HG03045 (cell line): ENCODE data around the gene ACKR3.
A peak's percentile ranks its signal among the peaks of the same experiment; 100 is the strongest.

Source experiments
- ATAC-seq: cut with Tn5 transposase; IDR thresholded peaks from one replicate; pipeline ENCODE4 v1.9.1; 2021; ENCODE audit warnings: mild to moderate bottlenecking, moderate library complexity; ENCODE audit not compliant: unreplicated experiment

The ACKR3 gene

DNA sequence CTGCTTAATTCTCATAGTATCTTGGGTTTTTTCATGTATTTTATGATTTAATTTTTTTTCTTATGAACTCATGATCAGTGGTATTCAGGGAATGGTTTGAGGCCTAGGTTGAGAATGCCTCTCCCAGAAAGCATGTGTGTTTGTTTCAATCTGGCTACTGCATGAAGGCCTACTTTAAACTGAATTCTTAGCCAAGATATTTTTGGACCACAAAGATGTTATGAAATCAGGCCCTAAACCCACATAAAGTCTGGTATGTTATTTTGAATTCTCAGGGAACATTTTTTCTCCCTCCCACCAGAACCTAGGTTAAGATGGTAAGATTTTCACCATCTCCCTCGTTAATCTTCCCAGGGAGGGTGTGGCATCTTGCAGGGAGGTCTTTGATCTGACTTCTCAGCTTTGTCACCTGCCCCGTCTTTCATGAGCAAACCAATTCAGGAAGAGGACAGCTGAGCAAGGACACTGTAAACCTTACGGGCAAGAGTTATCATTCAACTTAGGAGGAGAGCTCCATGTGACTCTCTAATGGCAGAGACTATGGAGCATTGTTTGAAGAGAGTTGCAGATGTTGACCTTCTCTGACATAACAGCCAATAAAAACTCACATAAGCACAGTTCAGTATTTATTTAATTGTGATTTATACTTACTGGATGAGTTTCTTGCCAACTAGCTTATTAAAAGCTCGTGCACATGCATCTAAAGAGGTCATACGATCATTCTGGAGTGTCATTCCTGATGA, 21.3 kb upstream of the ACKR3 start:
- no peak for ATAC-seq

DNA sequence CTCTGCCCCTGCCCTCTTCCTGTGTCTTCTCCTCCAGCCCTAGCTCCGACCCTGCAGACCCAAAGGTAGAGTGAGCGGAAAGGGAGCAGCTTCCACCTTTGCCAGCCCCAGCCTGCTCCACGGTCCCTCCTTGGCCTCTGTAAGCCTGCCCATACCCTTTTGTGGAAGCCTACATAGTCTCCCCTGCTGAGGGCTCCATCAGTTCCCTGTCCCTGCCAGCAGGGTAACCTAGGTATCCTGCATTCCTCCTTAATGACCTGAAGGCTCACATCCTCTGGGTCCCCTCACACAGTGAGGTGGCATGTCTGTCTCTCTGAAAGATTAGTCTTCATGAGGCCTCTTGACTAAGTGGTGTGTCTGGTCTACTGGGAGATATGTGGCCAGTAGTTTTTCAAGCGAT, 20.5 kb upstream of the ACKR3 start:
- ATAC-seq = no peak

GRCh38 chr2:236550290-236550689, 19.3 kb upstream of the ACKR3 start:
- no peak for ATAC-seq

DNA sequence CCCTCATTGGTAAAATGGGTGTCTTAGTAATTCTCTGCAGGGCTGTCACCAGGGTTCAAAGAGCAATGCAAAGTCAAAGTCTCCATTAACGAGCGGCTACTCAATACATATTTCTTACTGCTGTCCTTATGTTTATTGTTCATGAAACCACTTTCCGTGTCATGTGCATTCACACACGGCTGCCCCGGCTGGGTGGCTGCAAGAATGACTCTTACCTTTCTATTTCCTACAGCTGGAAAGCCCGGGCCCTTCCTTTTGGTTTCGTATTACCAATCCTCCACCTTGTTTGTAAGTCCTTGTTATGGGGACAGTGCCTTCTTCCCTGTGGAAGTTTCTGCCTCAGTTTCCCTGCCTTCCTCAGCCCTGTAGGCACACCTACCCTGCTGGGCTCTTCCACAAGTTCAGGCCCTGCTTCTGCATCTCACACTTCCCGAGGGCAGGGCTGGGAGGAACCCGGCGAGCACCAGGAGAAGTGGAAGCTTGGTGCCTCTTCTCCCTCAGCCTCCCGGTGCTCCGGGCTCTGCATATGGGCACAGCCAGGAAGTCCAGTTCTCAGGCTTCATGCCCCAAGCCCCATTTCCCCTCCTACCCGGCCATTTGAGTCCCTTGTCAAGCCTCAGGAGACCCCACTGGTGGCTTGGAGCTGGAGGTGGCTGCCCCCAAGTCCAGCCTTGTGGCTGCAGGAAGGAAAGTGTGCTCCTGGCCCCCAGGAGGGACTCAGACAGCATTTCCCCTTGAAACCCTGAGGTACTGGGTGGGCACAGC, 18.7 kb upstream of the ACKR3 start:
- peak; percentile 44 for ATAC-seq

- ATAC-seq = no peak
These were observed 18.0 kb upstream of the ACKR3 start for GRCh38 chr2:236551471-236552211.

DNA sequence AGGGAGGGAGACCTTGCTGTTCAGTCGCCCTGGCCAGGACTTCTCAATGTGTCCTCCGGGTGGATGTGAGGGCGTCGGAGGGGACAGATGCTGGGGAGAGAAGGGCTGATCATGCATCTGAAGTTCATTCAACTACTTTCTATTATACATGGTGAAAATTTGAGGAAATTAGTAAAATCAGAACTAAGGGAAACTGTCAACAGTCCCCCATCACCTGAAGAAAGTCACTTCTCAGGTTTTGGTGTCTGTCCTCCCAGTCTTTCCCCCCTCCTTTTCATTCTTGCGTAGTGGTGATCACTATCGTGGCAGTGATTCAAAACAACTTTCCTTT, 17.4 kb upstream of the ACKR3 start:
- no peak for ATAC-seq

DNA sequence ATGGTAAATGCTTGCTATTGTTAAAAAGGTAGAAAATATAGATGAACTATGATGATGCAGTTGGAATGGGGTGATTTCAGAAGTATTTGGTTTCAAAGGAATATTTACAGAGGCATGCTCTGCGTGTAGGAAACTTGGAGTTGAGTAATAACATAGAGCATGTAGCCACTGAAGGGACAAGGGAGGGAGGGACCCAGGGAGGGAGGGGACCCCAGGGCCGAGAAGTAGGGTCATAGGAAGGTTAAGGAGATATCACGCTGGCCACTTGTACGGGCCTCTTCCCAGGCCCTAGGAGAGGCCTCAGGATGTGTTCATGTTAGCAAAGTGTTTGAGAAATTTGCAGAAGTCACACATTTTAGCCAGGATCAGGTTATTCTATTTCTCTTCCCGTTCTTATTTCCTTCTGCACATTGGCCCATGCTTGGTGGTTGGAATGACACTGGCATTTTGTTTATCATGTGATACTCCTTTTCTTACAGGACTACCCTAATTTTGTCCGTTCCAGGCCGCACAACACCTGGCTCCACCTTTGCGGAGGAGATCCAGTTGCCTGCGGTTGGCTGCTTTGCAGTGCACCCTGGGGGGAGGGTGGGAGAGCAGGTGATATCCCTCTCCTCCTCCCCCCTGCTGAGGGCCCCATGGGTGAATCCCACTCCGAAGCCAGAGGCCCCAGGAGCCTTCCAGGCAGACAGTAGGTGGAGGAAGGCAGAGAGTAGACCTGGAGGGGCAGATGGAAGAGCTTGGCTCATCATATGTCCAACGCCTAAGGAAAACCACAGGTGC, 16.9 kb upstream of the ACKR3 start:
- no peak for ATAC-seq

GRCh38 chr2:236553522-236553921, 16.1 kb upstream of the ACKR3 start:
- no peak for ATAC-seq

DNA sequence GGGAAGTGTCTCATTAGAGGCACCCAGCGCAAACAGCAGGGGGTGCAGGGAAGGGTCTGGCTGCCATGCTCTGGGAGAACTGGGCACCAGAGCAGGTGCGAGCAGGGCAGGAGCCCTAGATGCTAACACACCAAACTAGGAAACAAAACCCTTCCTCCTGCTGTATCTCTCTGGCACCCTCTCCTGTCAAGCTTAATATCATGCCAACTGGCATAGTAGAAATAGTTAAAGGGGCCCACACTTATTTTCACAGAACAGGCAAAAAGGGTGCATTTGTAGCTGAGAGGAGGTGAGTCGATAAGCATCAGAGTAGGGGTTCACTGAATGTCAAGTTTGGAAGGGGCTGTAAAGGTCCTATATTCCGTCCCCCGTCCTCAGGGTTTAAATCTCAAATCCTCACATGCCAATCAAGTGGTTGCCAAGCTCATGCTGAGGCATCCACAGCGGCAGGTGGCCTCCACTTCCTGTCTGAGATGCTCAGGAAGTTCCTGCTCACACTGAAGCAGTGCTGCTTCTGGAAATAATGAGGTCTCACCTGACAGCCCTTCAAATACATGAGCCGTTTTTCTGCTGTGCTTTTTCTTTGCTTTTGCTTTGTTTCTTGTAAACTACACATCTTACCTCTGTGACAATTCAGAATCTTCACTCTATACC, 14.9 kb upstream of the ACKR3 start:
- ATAC-seq = no peak

- ATAC-seq = no peak
These were observed 14.1 kb upstream of the ACKR3 start for GRCh38 chr2:236555481-236555880.

DNA sequence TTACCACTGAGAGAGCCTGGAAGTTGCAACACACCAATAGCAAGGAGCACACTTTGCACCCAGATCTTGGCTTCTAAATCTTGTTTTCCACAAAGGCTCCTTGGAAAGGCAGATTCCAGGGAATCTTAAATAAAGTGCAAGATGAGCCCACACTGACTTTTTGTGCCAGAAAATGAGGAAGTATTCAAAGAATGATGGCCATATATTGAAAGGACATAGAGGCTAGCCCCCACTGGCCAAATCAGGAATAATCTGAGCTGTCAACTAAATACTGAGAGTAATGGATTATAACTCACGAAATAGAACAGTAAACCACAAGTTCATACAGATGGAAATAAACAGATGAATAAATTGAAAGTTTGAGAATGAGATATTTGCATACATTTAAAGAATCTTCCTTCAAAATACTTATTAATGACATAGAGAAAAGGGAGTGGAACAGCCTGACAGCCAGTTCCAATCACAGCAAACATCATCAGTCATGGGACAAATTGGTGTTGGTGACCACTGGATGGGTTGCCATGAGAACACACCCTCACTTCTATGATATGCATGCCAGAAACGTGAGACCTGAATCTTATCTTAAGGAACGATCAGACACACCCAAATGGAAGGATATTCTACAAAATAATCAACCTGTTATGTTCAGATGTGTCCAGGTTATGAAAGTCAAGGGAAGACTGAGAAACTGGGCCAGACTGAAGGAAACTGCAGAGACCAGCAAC, 12.2 kb upstream of the ACKR3 start:
- no peak for ATAC-seq

- no peak for ATAC-seq
These were observed 11.6 kb upstream of the ACKR3 start for GRCh38 chr2:236558036-236558435.

- ATAC-seq = no peak
These were observed 10.3 kb upstream of the ACKR3 start for GRCh38 chr2:236558993-236559978.

GRCh38 chr2:236561874-236562273, 7.8 kb upstream of the ACKR3 start:
- ATAC-seq = no peak

DNA sequence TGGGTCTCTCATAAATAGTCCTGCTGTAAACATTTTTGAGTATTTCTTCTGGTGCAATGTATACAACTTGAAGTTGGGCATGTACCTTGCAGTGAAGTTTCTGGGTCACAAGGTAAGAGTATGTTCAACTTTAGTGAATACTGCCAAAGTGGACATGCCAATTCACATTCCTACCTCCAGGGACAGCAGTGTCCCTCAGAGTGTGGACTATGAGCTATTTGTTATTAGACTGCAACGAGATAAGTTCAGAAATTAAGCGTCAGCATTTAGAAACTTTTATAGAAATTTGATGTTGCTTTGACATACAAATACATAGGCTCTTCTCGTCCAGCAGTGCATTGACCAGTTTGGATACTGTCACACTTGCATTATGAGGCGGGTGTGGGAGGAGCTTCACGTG, 7.2 kb upstream of the ACKR3 start:
- no peak for ATAC-seq

GRCh38 chr2:236563953-236564352, 5.7 kb upstream of the ACKR3 start:
- no peak for ATAC-seq

DNA sequence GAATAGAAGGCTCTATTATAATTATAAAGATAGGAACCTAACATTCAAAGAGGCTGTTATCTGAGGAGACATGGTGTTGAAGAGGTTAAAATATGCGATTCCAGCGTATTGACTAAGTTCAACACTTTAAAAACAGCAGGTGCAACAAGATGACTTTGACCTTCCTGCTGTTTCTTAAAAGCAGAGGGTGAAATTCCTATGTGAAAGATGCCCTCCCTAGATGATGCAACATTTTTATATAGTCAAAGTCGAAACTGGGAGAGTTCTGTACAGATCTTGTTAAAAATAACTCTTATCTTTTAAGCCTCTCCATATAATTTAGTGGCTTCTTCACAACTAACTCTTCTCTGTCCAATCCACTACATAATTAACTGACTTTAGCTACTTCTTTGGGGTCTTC, 4.4 kb upstream of the ACKR3 start:
- no peak for ATAC-seq

DNA sequence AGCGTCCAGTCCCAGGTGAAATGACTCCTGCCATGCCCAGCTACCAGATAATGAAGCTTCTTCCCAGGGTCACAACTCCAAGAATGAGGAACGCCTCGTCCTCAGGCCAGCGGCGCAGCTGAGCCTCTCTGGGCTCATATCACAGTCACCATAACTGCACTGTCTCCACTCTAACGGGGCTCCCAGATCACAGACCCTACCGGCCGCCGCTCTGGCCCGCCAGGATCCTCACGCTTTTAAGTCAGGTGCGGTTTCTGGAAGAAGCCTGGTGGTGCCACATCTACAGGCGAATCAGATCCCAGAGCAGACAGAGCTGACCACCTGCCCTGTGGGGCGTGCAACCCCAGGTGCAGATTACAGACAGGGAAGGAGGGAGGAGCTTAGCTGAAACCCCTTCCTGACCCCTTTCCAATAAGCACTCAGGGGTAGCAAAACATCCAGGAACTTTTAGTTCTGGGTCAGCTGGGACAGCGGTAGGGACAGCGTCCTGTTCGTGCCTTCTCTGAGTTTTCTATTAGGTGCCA, 3.7 kb upstream of the ACKR3 start:
- no peak for ATAC-seq

DNA sequence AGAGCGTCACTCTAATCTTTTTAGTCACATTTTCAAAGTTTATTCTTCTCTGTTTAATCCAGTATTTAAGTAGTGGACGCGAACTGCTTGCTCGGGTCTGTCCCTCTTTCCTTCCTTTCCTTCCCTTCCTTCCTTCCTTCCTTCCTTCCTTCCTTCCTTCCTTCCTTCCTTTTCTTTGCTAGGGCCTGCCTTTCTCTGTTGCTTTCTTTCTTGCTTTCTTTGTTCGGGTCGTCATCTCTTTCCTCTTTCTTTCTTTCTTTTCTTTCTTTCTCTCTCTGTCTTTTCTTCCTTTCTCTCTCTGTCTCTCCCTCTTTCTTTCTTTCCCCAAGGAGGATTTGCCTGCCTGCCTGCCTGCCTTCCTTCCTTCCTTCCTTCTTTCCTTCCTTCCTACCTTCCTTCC, 3.0 kb upstream of the ACKR3 start:
- ATAC-seq = no peak
